Liver (tissue), 3 donors: ENCODE measurements around the gene SPRY2.

Experiments used
- FOXA2 ChIP-seq: IDR thresholded peaks from 2 replicates; pipeline ENCODE4 v1.6.1; 2016; ENCODE audit warnings: antibody characterized with exemption
- SP1 ChIP-seq: IDR thresholded peaks from 2 replicates; pipeline ENCODE4 v1.6.1; 2018; ENCODE audit warnings: antibody characterized with exemption, mild to moderate bottlenecking
- TF ChIP-seq, protein P1 (sequence below): fragments of 150-350 bp; IDR thresholded peaks from 2 replicates; pipeline ENCODE4 v1.5.1; 2017; ENCODE audit warnings: improper control_type of control experiment, low read depth, low read length; ENCODE audit not compliant: missing input control
- TF ChIP-seq, protein P2 (sequence below): IDR thresholded peaks from 2 replicates; pipeline ENCODE4 v1.6.1; 2016; ENCODE audit warnings: antibody characterized with exemption, mild to moderate bottlenecking
- donor health status: healthy.
- donor health status: healthy.

DNA sequence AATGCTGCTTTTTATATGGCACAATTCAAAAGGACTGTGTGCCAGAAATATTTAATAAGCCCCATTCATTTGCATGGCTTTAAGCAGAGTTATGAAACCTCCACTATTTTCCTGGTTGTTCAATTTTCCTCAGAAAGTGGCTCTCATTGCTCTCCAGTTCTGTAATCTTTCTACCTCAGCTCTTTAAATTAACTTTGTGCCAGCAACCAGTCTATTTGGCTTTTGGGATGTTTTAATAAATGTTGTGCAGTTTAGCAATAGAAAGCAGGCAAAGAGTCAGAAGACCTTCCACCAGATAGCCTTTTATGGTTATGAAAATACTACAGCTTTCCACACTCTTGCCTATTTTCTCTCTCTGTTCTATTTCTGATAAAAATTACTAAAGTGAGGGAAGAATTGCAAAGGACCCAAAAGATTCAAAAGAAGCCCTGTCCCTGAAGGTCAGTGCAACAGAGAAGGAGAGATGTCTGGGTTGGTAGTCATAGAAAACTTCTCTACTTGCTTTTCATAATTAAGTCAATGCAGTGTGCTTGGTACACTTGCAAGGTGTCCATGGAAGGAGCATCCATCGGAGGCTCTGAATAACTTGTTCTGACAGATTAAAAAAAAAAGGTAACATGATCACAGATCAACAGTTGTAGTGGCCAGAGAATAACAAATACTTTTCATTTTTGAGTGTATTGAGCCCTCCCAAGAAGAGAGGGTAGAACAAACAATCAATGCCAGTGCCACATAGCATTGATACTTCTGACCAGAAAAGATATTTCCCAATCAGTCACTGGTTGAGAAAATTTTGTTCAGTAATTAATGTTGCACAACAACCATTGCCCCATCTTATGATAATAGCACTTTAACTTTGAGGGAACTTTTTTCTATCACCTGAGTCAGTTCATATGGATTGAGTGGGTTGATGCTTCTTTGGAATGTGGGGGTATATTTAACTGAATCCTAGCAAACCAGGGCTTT lies 48.4 kb upstream of the SPRY2 start:
- TF ChIP-seq, protein P1, sequence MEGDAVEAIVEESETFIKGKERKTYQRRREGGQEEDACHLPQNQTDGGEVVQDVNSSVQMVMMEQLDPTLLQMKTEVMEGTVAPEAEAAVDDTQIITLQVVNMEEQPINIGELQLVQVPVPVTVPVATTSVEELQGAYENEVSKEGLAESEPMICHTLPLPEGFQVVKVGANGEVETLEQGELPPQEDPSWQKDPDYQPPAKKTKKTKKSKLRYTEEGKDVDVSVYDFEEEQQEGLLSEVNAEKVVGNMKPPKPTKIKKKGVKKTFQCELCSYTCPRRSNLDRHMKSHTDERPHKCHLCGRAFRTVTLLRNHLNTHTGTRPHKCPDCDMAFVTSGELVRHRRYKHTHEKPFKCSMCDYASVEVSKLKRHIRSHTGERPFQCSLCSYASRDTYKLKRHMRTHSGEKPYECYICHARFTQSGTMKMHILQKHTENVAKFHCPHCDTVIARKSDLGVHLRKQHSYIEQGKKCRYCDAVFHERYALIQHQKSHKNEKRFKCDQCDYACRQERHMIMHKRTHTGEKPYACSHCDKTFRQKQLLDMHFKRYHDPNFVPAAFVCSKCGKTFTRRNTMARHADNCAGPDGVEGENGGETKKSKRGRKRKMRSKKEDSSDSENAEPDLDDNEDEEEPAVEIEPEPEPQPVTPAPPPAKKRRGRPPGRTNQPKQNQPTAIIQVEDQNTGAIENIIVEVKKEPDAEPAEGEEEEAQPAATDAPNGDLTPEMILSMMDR, result no peak
- TF ChIP-seq, protein P2, sequence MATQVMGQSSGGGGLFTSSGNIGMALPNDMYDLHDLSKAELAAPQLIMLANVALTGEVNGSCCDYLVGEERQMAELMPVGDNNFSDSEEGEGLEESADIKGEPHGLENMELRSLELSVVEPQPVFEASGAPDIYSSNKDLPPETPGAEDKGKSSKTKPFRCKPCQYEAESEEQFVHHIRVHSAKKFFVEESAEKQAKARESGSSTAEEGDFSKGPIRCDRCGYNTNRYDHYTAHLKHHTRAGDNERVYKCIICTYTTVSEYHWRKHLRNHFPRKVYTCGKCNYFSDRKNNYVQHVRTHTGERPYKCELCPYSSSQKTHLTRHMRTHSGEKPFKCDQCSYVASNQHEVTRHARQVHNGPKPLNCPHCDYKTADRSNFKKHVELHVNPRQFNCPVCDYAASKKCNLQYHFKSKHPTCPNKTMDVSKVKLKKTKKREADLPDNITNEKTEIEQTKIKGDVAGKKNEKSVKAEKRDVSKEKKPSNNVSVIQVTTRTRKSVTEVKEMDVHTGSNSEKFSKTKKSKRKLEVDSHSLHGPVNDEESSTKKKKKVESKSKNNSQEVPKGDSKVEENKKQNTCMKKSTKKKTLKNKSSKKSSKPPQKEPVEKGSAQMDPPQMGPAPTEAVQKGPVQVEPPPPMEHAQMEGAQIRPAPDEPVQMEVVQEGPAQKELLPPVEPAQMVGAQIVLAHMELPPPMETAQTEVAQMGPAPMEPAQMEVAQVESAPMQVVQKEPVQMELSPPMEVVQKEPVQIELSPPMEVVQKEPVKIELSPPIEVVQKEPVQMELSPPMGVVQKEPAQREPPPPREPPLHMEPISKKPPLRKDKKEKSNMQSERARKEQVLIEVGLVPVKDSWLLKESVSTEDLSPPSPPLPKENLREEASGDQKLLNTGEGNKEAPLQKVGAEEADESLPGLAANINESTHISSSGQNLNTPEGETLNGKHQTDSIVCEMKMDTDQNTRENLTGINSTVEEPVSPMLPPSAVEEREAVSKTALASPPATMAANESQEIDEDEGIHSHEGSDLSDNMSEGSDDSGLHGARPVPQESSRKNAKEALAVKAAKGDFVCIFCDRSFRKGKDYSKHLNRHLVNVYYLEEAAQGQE, result no peak
- no peak for TF ChIP-seq FOXA2
- no peak for TF ChIP-seq SP1
